ENCODE measurements around the gene TYMP. TPM values are rescaled to one million over a fixed set of nuclear protein-coding genes. Genes with fewer than 3 reads are reported as not detected.

The TYMP gene, protein sequence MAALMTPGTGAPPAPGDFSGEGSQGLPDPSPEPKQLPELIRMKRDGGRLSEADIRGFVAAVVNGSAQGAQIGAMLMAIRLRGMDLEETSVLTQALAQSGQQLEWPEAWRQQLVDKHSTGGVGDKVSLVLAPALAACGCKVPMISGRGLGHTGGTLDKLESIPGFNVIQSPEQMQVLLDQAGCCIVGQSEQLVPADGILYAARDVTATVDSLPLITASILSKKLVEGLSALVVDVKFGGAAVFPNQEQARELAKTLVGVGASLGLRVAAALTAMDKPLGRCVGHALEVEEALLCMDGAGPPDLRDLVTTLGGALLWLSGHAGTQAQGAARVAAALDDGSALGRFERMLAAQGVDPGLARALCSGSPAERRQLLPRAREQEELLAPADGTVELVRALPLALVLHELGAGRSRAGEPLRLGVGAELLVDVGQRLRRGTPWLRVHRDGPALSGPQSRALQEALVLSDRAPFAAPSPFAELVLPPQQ
- 1.1 and 1.7 TPM in 2 replicates for polyA plus RNA-seq (2012; rRNA removed)
- 0.45 and 0.62 TPM in 2 replicates for polyA plus RNA-seq (2012; cell fraction: cytosol; rRNA removed)
- polyA plus RNA-seq (2012; cell fraction: nucleus; rRNA removed), result 5.0 and 11.0 TPM in 2 replicates

DNA sequence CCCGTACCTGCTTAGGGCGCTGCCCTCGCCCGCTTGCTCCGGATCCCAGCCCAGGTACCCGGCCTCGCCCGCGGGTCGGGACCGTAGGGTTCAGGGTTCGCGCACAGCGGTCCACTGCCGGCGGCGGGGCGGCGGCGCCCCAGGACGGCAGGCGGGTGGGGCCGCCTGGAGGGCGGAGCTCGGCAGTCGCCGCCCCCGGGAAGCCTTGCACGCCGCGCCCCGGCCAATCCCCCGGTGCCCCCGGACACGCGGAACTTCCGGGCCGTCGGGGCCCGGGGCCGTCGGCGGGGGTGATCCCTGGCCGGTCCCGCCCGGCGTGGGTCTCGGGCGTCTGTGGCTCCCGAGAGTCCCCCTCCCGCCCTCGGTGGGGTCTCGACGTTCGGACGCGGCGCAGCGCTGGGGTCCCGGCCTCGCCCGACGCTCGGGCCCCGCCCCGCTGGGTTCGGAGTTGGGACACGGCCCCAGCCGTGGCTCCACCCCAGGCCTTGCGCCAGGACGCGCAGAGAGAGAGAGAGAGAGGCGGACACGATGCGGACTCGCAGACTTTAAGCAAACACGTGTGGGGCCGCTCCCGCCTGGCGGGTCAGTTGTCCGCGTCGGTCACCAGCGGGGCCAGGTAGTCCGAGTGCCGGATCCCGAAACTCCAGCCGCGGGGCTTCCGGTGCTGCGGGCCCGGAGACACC is at the start of gene TYMP:
Gene TYMP (minus strand): TSS at position 116 of the 683 bp plus-strand sequence. CDS start 303 bp downstream, outside the sequence.
- no peak for DNase-seq
- H3K9me3 ChIP-seq, result no peaks in the 10 kb centered on the region
- no peak within 1 kb of the TSS; a peak in 1 of 4 replicates for H3K27ac ChIP-seq (ENCODE audit: low read depth in 2 of 2, low read length in 1 of 2)
- no peaks in the 10 kb centered on the region for H3K79me2 ChIP-seq (ENCODE audit: insufficient read depth)
- H3K4me2 ChIP-seq, result peak within 1 kb of the TSS; percentile 92; the same call in 1 of the 2 replicates
- H3K9ac ChIP-seq, result no peak within 1 kb of the TSS
- POLR2A ChIA-PET, result no interaction called here
- TF ChIP-seq FOSL2 (IDR thresholded peaks at IDR 0.05; ENCODE audit: borderline replicate concordance, low read depth), result no peak
- TF ChIP-seq, protein P1, sequence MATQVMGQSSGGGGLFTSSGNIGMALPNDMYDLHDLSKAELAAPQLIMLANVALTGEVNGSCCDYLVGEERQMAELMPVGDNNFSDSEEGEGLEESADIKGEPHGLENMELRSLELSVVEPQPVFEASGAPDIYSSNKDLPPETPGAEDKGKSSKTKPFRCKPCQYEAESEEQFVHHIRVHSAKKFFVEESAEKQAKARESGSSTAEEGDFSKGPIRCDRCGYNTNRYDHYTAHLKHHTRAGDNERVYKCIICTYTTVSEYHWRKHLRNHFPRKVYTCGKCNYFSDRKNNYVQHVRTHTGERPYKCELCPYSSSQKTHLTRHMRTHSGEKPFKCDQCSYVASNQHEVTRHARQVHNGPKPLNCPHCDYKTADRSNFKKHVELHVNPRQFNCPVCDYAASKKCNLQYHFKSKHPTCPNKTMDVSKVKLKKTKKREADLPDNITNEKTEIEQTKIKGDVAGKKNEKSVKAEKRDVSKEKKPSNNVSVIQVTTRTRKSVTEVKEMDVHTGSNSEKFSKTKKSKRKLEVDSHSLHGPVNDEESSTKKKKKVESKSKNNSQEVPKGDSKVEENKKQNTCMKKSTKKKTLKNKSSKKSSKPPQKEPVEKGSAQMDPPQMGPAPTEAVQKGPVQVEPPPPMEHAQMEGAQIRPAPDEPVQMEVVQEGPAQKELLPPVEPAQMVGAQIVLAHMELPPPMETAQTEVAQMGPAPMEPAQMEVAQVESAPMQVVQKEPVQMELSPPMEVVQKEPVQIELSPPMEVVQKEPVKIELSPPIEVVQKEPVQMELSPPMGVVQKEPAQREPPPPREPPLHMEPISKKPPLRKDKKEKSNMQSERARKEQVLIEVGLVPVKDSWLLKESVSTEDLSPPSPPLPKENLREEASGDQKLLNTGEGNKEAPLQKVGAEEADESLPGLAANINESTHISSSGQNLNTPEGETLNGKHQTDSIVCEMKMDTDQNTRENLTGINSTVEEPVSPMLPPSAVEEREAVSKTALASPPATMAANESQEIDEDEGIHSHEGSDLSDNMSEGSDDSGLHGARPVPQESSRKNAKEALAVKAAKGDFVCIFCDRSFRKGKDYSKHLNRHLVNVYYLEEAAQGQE (IDR thresholded peaks at IDR 0.05; ENCODE audit: low read depth, low read length), result no peak
- TF ChIP-seq FOXM1 (IDR thresholded peaks at IDR 0.05; ENCODE audit: low read depth), result no peak
- no peak for TF ChIP-seq SMC3 (IDR thresholded peaks at IDR 0.05; ENCODE audit: low read depth, low read length)
- TF ChIP-seq, protein P2, sequence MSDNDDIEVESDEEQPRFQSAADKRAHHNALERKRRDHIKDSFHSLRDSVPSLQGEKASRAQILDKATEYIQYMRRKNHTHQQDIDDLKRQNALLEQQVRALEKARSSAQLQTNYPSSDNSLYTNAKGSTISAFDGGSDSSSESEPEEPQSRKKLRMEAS (IDR thresholded peaks at IDR 0.05; ENCODE audit: low read depth), result no peak
- TF ChIP-seq, protein P3, sequence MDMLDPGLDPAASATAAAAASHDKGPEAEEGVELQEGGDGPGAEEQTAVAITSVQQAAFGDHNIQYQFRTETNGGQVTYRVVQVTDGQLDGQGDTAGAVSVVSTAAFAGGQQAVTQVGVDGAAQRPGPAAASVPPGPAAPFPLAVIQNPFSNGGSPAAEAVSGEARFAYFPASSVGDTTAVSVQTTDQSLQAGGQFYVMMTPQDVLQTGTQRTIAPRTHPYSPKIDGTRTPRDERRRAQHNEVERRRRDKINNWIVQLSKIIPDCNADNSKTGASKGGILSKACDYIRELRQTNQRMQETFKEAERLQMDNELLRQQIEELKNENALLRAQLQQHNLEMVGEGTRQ (IDR thresholded peaks at IDR 0.05; ENCODE audit: borderline replicate concordance, low read depth, low read length), result no peak
- TF ChIP-seq FOXJ3 (CRISPR knock-in tag; IDR thresholded peaks at IDR 0.05), result no peak
- no peak for TF ChIP-seq GATA2 (CRISPR knock-in tag; IDR thresholded peaks at IDR 0.05)
- no peak for TF ChIP-seq TCF12 (IDR thresholded peaks at IDR 0.05)
- no peak for TF ChIP-seq YY1 (IDR thresholded peaks at IDR 0.05; ENCODE audit: low read depth)
- TF ChIP-seq, protein P4, sequence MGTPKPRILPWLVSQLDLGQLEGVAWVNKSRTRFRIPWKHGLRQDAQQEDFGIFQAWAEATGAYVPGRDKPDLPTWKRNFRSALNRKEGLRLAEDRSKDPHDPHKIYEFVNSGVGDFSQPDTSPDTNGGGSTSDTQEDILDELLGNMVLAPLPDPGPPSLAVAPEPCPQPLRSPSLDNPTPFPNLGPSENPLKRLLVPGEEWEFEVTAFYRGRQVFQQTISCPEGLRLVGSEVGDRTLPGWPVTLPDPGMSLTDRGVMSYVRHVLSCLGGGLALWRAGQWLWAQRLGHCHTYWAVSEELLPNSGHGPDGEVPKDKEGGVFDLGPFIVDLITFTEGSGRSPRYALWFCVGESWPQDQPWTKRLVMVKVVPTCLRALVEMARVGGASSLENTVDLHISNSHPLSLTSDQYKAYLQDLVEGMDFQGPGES (IDR thresholded peaks at IDR 0.05; ENCODE audit: low read depth, low read length), result no peak
- peaks cover 19% of the 10 kb centered on the region for H3F3A ChIP-seq (replicated peaks; ENCODE audit: insufficient read depth)
- H3K4me3 ChIP-seq (ENCODE audit: low read depth in 2 of 2, low read length in 1 of 2), result no peak within 1 kb of the TSS; a peak in 2 of 4 replicates
- no peaks in the 10 kb centered on the region for H3K27me3 ChIP-seq (ENCODE audit: insufficient read depth)
- H2AFZ ChIP-seq (ENCODE audit: low read depth), result no peak within 1 kb of the TSS
- WGBS (ENCODE audit: low lambda C conversion rate), result 75% methylated on average over 31 of the region's 92 CpGs
- H3K9me2 ChIP-seq, result no peaks in the 10 kb centered on the region
- CTCF ChIA-PET, result interaction anchor here (2.4 kb wide), 1 partner anchor 33 kb away, joined by 13 read pairs; the partner anchor contains the start of gene SYCE3
- no peaks in the 10 kb centered on the region for H3K36me3 ChIP-seq (replicated peaks in 1 of 2; ENCODE audit: control insufficient read depth in 1 of 2, insufficient read depth in 2 of 2, low read length in 1 of 2)
- no peaks in the 10 kb centered on the region for H4K20me1 ChIP-seq (ENCODE audit: insufficient read depth)
- H3K4me1 ChIP-seq (ENCODE audit: control insufficient read depth in 1 of 2, insufficient read depth in 2 of 2, low read depth in 1 of 2, low read length in 1 of 2), result peaks cover 0 to 21% of the 10 kb centered on the region in 2 experiments; a peak in 1 of 4 replicates

Measured in SK-N-SH (cell line).